Colonic mucosa (tissue), 4 donors: ENCODE results near the gene GATAD2B. TPM values are rescaled to one million over a fixed set of nuclear protein-coding genes. Genes with fewer than 3 reads are reported as not detected.

Source experiments
- DNase-seq: peaks from one replicate; pipeline ENCODE4 v3.0.0-alpha.2; 2020
- H3K27ac ChIP-seq: fragments of 200-600 bp; one replicate; pipeline ENCODE4 v1.8.0; 2021
- H3K27me3 ChIP-seq: fragments of 200-600 bp; one replicate; pipeline ENCODE4 v1.8.0; 2021
- H3K36me3 ChIP-seq: fragments of 200-600 bp; one replicate; pipeline ENCODE4 v1.8.0; 2021
- H3K4me1 ChIP-seq: fragments of 200-600 bp; one replicate; pipeline ENCODE4 v1.8.0; 2021; ENCODE audit warnings: mild to moderate bottlenecking
- H3K4me3 ChIP-seq: fragments of 200-600 bp; one replicate; pipeline ENCODE4 v1.8.0; 2021
- H3K9ac ChIP-seq, 2 donors: one replicate each; pipeline ENCODE4 v1.7.0; 2013; ENCODE audit warnings: control low read depth in 2 of 2, low read depth in 2 of 2, low read length in 2 of 2
- H3K9me3 ChIP-seq: fragments of 200-600 bp; one replicate; pipeline ENCODE4 v1.8.0; 2021
- intact Hi-C: fragments of 100-400 bp; cut with DNase I; formaldehyde crosslinking; loops from one replicate; pipeline ENCODE4 v1.14.1; 2022
- total RNA-seq, 2 donors: library from RNA; stranded (reverse); fragmentation: NEBNext Ultra II Directional in 1 of 2; extraction: Animal tissue kit (Norgen Biotek cat#: 25700) in 1 of 2; gene quantifications; one replicate each; pipeline ENCODE4 v1.2.1, GENCODE V29; 2021
- TF ChIP-seq, protein P1 (sequence below): fragments of 200-600 bp; IDR thresholded peaks from one replicate; pipeline ENCODE4 v1.8.0; 2022; ENCODE audit warnings: antibody characterized with exemption, mild to moderate bottlenecking
- donor health status: healthy.
- donor health status: DM: no; HTN: no; CAD: no.
- donor health status: DM: no; HTN: no; CAD: no.

The GATAD2B gene
- total RNA-seq, 2 donors from 2014 or later: 32.5 to 36.5 TPM

DNA sequence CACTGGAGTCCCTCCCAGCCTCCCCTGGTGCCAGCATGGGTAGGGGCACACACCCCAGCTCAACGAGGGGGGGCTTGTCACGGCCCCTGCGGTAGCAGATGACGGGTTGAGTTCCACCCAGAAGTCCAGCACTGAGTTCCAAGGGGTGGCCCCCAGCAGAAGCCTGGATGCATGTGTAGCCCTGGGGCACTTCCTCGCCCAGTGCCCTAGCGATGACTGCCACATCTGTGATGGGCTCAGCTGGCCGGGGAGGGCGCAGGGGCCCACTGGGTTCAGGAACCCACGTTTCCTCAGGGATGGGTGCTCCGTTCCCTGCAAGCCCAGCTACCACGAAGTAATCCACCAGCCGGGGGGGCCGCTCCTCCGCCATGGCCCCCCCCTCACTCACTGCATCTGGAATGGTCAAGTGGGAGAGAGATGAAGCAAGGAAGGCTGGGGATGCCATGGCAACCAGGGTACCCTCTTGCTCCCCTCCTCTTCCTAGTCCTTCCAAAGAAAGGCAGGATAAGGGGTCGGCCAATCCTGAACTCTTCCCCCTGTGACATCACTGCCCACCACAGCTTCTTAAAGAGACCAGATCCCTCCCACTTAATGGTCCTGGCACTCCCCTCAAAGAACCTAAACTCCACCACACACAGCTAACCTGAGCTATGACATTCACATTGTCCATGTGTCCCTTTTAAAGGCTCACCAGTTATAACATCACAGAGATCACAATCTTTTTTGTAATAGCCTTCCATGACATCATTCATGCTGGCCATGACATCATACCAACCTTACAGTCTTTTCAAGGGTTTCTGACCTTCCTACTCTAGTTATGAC is 21.4 kb upstream of the GATAD2B start:
- Histone ChIP-seq H3K4me3 (peak overlapping the region; percentile 93), H3K27ac (peak overlapping the region; percentile 96), H3K4me1 (peaks cover 9% of the 10 kb centered on the region), H3K36me3 (no peaks in the 10 kb centered on the region), H3K9ac (peak overlapping the region; percentile 90 to 98), H3K9me3 (no peaks in the 10 kb centered on the region), H3K27me3 (no peaks in the 10 kb centered on the region)
- DNase-seq: no peak
- intact Hi-C loops: no loop called here
- TF ChIP-seq, protein P1, sequence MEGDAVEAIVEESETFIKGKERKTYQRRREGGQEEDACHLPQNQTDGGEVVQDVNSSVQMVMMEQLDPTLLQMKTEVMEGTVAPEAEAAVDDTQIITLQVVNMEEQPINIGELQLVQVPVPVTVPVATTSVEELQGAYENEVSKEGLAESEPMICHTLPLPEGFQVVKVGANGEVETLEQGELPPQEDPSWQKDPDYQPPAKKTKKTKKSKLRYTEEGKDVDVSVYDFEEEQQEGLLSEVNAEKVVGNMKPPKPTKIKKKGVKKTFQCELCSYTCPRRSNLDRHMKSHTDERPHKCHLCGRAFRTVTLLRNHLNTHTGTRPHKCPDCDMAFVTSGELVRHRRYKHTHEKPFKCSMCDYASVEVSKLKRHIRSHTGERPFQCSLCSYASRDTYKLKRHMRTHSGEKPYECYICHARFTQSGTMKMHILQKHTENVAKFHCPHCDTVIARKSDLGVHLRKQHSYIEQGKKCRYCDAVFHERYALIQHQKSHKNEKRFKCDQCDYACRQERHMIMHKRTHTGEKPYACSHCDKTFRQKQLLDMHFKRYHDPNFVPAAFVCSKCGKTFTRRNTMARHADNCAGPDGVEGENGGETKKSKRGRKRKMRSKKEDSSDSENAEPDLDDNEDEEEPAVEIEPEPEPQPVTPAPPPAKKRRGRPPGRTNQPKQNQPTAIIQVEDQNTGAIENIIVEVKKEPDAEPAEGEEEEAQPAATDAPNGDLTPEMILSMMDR: no peak

DNA sequence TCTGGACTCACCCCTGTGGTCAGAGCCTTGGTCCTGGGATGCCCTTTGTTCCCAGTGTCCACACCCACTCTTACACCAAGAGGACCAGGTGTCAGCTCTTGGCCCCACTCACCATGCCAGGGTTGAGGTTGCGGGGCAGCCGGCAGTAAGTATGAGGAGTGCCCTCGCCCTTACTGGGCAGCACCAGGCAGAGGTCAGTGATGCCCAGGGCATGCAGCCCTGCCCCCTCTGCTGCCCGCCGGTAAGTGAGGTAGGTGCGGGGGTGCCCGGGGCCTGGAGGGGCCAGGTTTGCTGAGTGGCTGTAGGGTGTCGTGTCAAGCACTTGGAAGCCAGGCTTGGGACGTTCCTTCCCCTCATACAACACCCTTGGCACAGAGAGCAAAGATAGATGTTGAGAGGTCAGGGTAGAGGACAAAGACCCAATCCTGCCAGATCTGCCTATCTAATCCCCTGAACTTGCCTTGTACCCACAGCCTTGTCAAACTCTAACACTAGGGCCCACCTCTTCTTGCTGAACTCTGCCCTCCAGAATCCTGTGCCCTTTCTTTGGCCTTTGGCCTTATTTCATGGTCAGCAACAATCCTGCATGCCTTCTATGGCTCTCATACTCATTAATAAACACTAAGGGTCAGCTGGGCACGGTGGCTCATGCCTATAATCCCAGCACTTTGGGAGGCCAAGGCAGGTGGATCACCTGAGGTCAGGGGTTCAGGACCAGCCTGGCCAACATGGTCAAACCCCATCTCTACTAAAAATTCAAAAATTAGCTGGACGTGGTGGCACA is 20.2 kb upstream of the GATAD2B start:
- Histone ChIP-seq H3K4me1 (peaks cover 9% of the 10 kb centered on the region), H3K4me3 (no peak overlapping the region)
- intact Hi-C loops: no loop called here

DNA sequence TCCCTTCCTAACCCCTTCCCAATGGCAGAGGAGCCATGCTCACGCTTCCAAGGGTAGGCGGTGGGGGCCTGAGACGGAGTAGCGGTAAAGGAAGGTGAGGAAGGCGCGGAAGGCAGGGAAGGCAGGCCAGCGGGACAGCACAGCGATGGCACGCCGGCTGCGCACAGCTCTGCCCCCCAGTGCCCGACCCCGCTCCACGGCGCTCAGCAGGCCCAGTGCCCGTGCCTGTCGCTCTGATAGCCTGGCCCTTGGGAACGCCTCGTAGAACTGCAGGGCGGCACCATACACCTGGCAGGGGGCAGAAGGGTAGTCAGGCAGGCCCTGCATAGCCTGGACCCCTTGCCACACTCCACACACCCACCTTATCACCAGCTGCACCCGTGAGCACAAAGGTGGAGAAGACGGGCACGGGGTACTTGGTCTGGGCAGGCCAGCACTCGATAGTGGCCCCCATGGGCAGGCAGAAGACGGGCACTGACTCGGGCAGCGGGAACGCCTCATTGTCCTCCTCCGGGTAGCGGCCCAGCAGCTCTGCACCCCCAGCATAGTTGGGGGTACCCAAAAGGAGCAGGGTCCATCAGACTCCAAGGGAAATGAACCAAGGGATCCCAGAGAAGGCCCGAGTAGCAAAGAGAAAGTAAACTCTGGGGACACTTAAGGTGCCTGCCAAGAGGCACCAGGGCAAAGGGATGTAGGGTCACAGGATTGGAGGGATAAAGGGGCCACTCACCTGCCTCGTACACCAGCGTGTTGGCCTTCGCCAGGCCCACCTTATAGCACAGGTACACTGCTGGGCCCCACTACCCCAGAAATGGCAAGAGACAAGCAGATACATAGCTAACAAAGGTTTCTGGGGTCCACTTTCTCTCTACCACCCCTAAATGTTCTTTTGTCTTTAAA is 19.3 kb upstream of the GATAD2B start:
- no peak overlapping the region for H3K4me3 ChIP-seq
- peaks cover 9% of the 10 kb centered on the region for H3K4me1 ChIP-seq
- intact Hi-C loops: no loop called here
- H3K9me3 ChIP-seq: no peaks in the 10 kb centered on the region
- no peak overlapping the region for H3K9ac ChIP-seq
- TF ChIP-seq, protein P1: no peak
- H3K27me3 ChIP-seq: no peaks in the 10 kb centered on the region
- no peaks in the 10 kb centered on the region for H3K36me3 ChIP-seq
- no peak for DNase-seq
- no peak overlapping the region for H3K27ac ChIP-seq

More for the DNA sequence above, 20.2 kb upstream of the GATAD2B start:
- H3K9ac ChIP-seq: no peak overlapping the region
- TF ChIP-seq, protein P1: no peak
- no peaks in the 10 kb centered on the region for H3K27me3 ChIP-seq
- no peak for DNase-seq
- H3K9me3 ChIP-seq: no peaks in the 10 kb centered on the region
- no peaks in the 10 kb centered on the region for H3K36me3 ChIP-seq
- H3K27ac ChIP-seq: no peak overlapping the region

GRCh38 chr1:153940756-153941155 is 18.0 kb upstream of the GATAD2B start:
- Histone ChIP-seq H3K9me3 (no peaks in the 10 kb centered on the region), H3K4me3 (no peak overlapping the region), H3K9ac (no peak overlapping the region), H3K27me3 (no peaks in the 10 kb centered on the region), H3K27ac (no peak overlapping the region), H3K36me3 (peaks cover 8% of the 10 kb centered on the region), H3K4me1 (peaks cover 4% of the 10 kb centered on the region)
- TF ChIP-seq, protein P1: no peak
- no peak for DNase-seq
- intact Hi-C loops: no loop called here

GRCh38 chr1:153939476-153939875 is 16.7 kb upstream of the GATAD2B start:
- no peak overlapping the region for H3K9ac ChIP-seq
- no peak overlapping the region for H3K4me3 ChIP-seq
- no peak for DNase-seq
- no peaks in the 10 kb centered on the region for H3K4me1 ChIP-seq
- peaks cover 14% of the 10 kb centered on the region for H3K36me3 ChIP-seq
- H3K27me3 ChIP-seq: no peaks in the 10 kb centered on the region
- no peaks in the 10 kb centered on the region for H3K9me3 ChIP-seq
- H3K27ac ChIP-seq: no peak overlapping the region
- TF ChIP-seq, protein P1: no peak
- intact Hi-C loops: no loop called here
